ENCODE measurements around the gene PIK3R5.

GRCh38 chr17:8940866-8941471, 24.5 kb downstream of the PIK3R5 start:
- TF ChIP-seq, protein P1, sequence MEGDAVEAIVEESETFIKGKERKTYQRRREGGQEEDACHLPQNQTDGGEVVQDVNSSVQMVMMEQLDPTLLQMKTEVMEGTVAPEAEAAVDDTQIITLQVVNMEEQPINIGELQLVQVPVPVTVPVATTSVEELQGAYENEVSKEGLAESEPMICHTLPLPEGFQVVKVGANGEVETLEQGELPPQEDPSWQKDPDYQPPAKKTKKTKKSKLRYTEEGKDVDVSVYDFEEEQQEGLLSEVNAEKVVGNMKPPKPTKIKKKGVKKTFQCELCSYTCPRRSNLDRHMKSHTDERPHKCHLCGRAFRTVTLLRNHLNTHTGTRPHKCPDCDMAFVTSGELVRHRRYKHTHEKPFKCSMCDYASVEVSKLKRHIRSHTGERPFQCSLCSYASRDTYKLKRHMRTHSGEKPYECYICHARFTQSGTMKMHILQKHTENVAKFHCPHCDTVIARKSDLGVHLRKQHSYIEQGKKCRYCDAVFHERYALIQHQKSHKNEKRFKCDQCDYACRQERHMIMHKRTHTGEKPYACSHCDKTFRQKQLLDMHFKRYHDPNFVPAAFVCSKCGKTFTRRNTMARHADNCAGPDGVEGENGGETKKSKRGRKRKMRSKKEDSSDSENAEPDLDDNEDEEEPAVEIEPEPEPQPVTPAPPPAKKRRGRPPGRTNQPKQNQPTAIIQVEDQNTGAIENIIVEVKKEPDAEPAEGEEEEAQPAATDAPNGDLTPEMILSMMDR (IDR thresholded peaks at IDR 0.05) = no peak
- TF ChIP-seq EP300 (IDR thresholded peaks at IDR 0.05) = no peak

Measured in stomach (tissue), 4 donors.